IPS-20b (cell line): ENCODE data around the gene DHRS2.
"Not testable (repeated sequence)": the region's sequence is repeated elsewhere in the genome, so short reads cannot be mapped to it uniquely, and the experiment has no call there.

ENCODE experiments used
- H3K27ac ChIP-seq: one replicate; pipeline ENCODE4 v1.5.1; 2013; ENCODE audit warnings: low read length
- H3K27me3 ChIP-seq: 2 replicates; pipeline ENCODE4 v1.6.1; 2013; ENCODE audit warnings: mild to moderate bottlenecking, low read length, inconsistent platforms; ENCODE audit not compliant: insufficient read depth
- H3K36me3 ChIP-seq: 2 replicates; pipeline ENCODE4 v1.6.1; 2013; ENCODE audit warnings: low read depth, mild to moderate bottlenecking, inconsistent platforms, low read length, moderate library complexity; ENCODE audit not compliant: insufficient read depth
- H3K4me1 ChIP-seq: 2 replicates; pipeline ENCODE4 v1.6.1; 2013; ENCODE audit warnings: mild to moderate bottlenecking, control low read depth, inconsistent platforms, low read length, moderate library complexity; ENCODE audit not compliant: insufficient read depth
- H3K4me3 ChIP-seq: 2 replicates; pipeline ENCODE4 v1.5.1; 2013; ENCODE audit warnings: mild to moderate bottlenecking, low read length, inconsistent platforms
- H3K9ac ChIP-seq: 2 replicates; pipeline ENCODE4 v1.6.1; 2013; ENCODE audit warnings: low read depth, mild to moderate bottlenecking, inconsistent platforms, low read length, moderate library complexity
- H3K9me3 ChIP-seq: 2 replicates; pipeline ENCODE4 v1.6.1; 2013; ENCODE audit warnings: mild to moderate bottlenecking, low read depth, low read length, inconsistent platforms; ENCODE audit not compliant: insufficient read depth

The DHRS2 gene

GRCh38 chr14:23689709-23690514 lies 53.7 kb downstream of the DHRS2 start:
- H3K27me3 ChIP-seq, H3K36me3 ChIP-seq, H3K4me3 ChIP-seq, H3K27ac ChIP-seq, H3K9ac ChIP-seq: not testable (repeated sequence)
- Histone ChIP-seq H3K4me1 (peaks cover 14% of the 10 kb centered on the region), H3K9me3 (peaks cover 12% of the 10 kb centered on the region)

- Histone ChIP-seq H3K4me3 (no peak overlapping the region), H3K9me3 (peaks cover 12% of the 10 kb centered on the region), H3K36me3 (no peaks in the 10 kb centered on the region), H3K27me3 (no peaks in the 10 kb centered on the region; the same call in 1 of the 2 replicates), H3K27ac (no peak overlapping the region), H3K9ac (no peak overlapping the region), H3K4me1 (peaks cover 25% of the 10 kb centered on the region)
These were observed 56.3 kb downstream of the DHRS2 start for GRCh38 chr14:23692416-23692815.

GRCh38 chr14:23693252-23693775 lies 57.1 kb downstream of the DHRS2 start:
- Histone ChIP-seq H3K27me3 (no peaks in the 10 kb centered on the region; the same call in 1 of the 2 replicates), H3K4me3 (no peak overlapping the region), H3K36me3 (no peaks in the 10 kb centered on the region), H3K27ac (no peak overlapping the region), H3K9ac (no peak overlapping the region), H3K4me1 (peaks cover 25% of the 10 kb centered on the region), H3K9me3 (peaks cover 12% of the 10 kb centered on the region)

- no peak overlapping the region for H3K27ac ChIP-seq
These were observed 58.2 kb downstream of the DHRS2 start for GRCh38 chr14:23694085-23694948.

More at GRCh38 chr14:23694085-23694948, 58.2 kb downstream of the DHRS2 start:
- Histone ChIP-seq H3K9ac (peak overlapping the region; percentile 44; the same call in 1 of the 2 replicates), H3K27me3 (no peaks in the 10 kb centered on the region; the same call in 1 of the 2 replicates), H3K4me3 (peak overlapping the region; percentile 70), H3K9me3 (peaks cover 12% of the 10 kb centered on the region), H3K4me1 (peaks cover 25% of the 10 kb centered on the region), H3K36me3 (no peaks in the 10 kb centered on the region)
